GM19023 (cell line): ENCODE data around the gene TSPO.
"Not testable (repeated sequence)": the region's sequence is repeated elsewhere in the genome, so short reads cannot be mapped to it uniquely, and the experiment has no call there.

ENCODE experiments used
- ATAC-seq: cut with Tn5 transposase; IDR thresholded peaks from one replicate; pipeline ENCODE4 v1.9.1; 2021; ENCODE audit warnings: mild to moderate bottlenecking, moderate library complexity; ENCODE audit not compliant: unreplicated experiment

TSPO gene

DNA sequence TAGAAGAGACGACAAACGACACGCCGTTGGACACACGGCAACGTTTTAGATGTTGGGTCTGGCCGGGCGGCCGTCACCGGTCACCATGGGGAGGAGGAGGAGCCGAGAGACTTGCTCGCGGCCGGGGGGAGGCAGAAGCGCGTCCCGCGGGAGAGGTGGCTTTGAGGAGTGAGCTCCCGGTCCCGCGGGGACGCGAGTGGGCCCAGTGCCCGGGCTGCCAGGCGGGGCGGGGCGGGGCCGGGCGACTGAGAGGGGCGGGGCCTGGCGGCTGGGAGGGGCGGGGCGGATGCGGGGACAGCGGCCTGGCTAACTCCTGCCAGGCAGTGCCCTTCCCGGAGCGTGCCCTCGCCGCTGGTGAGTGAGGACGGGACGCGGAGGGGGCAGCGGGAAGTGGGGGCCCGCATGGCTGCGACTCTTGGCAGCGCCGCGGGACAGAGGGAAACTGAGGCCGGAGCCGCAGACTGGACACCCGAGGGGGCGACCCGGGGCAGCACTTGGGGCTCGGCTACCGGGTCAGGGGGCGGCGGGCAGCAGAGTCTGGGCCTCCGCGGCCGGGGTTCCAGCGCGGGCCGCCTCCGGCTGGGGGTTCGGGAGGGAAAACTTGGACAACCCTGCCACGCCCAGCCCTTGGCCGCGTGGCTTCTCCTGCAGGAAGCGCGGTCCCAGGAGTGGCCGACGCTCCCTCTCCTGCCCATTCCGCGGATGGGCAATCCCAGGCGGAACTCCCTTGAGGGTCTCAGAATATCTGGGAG is at the start of gene TSPO:
Gene TSPO (plus strand): TSS at position 309 of the 752 bp plus-strand sequence. CDS start 7,680 bp downstream, outside the sequence.
- ATAC-seq = peak; percentile 47

DNA sequence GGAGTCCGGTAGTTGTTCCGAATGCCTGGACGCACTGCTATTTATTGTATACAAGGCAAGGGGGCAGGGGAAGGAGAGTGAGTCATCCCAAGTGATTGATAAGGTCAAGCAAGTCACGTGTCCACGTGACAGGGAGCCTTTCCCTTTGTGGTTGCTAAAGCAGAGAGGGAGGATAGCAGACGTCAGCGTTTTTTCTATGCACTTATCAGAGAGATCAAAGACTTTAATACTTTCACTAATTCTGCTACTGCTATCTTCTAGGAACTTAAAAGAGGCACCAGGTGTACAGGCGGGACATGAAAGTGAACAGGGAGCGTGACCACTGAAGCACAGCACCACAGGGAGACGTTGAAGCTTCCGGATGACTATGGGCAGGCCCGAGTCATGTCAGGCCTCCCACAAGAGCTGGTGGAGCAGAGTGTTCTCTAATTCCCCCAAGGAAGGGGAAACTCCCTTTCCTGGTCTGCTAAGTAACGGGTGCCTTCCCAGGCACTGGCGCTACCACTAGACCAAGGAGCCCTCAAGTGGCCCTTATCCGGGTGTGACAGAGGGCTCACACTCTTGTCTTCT is 47.2 kb upstream of the TSPO start:
- not testable (repeated sequence) for ATAC-seq

DNA sequence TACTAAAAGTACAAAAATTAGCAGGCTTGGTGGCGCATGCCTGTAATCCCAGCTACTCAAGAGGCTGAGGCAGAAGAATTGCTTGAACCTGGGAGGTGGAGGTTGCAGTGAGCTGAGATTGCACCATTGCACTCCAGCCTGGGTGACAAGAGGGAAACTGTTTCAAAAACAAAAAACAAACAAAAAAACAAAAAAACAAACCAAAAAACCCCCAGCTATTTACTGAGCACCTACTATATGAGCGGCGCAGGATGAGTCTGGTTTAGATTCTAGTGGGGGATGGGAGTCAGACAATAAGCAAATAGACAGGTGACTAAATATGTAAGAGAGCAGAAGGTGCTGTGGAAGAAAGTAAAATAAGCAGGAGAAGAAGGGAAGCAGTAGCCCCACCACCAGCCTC is 46.4 kb upstream of the TSPO start:
- ATAC-seq = not testable (repeated sequence)

DNA sequence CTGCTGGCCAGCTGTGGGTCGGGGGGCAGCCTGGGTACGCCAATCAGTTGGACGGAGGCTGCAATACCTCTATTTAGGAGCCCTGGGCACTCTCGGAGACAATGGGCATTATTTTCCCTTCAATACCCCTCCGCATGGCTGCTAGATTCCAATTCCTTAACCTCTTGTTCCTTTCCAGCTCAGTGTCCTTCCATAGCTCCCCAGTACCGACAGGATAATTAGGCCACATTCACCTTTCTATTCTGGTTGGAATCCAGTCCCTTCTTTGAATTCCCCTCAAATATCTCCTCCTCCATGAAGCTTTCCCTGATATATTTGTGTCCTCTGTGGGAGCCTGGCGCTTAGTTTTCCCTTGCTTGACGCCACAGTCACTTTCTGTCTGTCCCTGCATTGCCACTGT is 45.1 kb upstream of the TSPO start:
- ATAC-seq = no peak

DNA sequence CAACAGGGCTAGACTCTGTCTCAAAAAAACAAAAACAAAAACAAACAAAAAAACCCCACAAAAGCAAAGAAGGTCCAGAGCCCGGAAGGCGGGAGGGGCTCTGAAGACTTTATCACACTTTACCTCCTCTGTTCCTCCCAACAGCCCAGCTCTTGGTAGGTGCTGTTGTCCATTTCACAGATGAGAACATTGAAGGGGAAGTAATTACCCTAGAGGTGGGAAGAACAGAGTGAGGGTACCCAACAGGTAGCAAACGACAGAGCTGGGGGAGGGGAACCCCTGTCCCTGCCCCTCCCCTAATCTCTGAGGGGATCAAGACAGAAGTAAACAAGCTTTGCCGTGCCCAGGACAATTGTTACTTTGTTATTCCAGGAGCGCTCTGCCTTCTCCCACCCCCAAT is 41.8 kb upstream of the TSPO start:
- no peak for ATAC-seq

DNA sequence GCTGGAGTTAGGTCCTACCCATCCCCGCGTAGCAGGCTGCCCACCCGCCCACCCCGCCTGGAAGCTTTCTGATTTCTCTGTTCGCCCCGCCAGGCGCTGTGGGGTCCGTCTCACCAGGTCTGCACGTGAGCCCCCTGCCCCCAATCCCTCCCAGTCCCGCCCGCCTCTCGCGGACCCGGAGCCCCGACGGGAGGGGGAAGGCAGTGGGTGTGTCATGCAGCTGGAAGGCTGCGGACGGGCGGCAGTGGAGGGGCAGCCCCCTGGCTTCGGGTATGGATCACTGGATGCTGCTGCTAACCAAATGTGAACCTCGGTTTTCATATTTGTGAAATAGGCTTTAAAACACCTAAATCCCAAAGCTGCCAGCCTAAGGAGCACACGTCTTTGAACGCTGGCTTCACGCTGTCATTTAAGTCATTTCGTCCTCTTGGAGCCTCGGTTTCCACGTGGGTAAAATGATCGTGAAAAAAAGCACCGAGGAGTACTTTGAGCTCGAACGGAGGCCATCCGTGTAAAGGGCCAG is 41.4 kb upstream of the TSPO start:
- ATAC-seq = no peak

DNA sequence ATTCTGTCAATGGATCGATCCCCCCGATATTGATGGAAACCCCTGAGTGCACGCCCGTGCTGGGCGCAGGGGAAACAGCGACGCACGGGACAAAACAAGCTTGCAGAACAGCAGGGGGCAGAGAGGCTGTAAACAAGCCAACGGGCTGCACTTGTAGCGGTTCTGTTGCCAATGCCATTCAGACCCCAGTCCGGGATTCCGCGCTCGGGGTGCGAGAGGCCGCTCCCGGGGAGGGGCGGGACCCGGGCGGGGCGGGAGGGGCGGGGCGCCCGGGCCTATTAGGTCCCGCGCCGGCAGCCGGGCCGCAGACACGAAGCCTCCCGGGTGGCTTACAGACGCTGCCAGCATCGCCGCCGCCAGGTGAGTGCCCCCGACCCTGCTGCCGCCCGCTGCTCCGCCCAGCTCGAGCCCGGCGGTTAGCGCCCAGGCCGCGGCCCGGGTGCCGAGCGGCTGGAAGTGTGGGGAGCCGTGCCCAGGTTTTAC is 40.9 kb upstream of the TSPO start, which contains the start of gene BIK:
Gene BIK (plus strand): TSS at position 307 of the 483 bp plus-strand sequence. CDS start 13,273 bp downstream, outside the sequence.
- ATAC-seq = no peak

DNA sequence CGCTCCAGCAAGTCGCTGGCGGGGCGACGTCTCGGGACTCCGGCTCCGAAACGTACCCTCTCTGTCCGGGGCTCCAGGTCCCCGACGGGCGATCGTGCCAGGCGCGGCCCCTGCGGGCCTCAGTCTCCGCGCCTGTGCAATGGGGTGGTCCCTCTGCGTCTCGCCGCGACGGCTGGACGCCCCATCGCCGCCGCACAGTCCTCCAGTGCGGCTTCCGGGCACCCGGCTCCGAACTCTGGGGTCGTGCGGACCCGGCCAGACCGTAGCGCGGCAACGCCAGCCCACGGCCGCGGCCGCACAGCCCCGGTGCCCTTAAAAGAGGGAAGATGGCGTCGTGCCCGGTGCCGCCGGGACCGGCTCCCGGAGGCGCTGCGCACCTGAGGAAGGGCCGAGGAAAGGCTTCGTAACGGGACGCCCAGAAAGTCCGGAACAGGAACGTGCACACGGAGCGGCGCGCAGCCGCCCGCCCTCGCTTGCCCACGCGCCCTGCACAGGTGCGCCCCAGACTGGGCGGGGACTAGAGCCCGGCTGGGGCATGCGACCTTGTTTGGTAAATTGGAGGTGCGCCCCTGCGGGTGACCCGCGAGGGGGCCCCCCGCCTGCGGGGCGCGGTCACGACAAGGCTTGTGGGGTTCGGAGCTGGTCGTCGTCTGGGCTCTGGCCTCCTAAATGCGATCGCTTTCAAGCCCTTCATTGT is 40.3 kb upstream of the TSPO start:
- ATAC-seq = no peak

DNA sequence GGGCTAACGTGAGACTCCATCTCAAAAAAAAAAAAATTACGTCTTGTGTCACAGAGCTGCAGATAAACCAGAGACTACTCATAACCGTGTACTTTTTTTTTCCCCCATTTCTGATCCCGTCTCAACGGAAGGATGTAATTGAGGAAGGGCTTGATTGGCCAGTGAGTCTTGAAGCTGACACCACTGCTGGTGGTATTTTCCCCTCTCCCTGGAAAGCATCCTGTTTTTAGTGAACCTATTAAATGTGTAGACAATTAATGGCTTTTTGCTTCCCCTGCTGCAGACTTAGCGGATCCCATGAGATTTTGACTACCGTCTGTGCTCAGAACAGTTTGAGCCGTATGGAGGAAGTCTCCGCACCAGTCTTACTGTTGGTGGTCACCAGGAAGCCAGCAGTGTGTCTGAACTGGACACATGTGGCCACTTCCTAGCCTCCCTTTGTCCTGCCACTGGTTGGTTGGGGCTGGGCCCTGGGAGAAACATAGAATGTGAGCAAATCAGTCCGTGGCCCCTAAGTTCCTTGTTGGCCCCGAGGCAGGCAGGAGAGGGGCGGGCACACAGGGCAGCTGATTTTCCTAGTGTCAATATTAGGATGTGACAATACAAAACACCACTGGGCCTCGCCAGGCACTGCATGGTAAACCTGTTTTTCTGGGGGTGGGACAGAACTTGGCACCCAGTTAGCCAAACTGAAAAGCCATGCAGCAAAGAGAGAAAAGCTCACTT is 37.7 kb upstream of the TSPO start:
- ATAC-seq = no peak

DNA sequence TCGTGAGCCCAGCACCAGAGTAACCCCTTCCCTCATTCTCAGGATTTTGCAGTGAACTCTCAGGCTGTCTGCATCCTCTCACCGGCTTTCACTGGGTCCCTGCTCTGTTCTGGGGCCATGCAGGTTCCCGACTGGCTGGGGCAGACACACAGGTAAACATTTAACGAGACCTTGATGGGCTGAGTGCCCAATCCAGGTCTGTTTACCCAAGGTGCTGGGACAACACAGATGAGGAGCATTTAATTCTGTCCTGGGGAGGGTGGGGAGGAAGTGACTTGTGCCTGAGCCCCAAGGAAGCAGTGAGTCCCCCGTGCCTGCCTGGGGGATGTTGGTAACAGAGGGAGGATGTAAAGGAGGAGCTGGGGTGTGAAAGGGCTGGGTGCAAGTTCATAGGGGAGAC is 36.4 kb upstream of the TSPO start:
- ATAC-seq = no peak

DNA sequence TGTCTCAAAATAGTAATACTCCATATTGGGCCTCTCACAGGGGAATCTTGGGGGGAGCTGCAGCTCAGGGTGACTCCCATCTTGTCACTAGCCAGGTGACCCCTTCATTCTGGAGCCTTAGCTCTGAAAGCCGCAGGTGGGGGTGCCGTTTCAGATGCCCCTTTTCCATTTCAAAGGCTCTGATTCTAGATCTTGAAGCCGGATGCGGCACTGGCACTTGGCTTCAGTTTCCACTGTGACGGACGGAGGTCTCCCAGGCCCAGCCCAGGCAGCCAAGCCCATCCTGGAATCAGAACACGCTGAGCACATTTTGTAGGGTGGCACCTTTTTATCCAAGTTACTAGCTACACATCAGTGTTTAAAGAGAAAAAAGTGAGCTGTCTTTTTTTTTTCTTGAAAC is 34.4 kb upstream of the TSPO start:
- ATAC-seq = no peak

DNA sequence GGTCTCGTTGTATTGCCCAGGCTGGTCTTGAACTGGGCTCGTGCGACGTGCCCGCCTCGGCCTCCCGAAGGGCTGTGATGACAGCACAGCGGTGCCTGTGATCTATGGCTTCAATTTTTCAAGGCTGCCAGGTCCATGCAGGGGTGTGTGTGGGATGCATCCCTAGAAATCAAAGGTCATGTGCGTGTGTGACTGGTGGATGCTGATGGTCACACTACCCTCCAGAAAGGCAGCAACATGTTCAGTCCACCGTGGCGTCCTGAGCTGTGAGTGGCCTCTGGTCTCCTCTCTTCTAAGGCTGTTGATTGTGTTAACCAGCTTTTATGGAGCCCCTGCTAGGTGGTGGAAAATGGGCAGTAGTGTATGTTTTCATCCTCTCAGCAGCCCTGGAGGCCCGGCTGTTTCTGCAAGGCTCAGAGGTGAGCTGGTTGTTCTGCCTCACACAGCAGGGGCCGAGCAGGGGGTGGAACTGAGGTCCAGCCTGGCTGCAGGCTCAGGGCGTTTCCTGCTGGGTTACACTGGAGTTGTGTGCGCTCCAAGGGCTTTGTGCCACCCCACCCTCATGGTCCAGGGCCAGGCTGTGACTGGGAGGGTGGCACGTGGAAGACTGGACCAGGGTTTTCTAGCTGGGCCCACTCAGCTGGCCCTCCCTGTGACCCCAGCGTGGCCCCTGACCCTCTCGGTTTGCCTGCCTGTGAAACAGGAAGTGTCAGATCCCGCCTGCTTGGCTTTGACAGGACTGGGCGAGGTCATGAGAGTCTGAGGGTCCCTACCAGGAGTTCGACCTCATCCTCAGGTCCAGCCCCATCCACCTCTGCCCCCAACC is 33.1 kb upstream of the TSPO start:
- ATAC-seq = peak; percentile 18

DNA sequence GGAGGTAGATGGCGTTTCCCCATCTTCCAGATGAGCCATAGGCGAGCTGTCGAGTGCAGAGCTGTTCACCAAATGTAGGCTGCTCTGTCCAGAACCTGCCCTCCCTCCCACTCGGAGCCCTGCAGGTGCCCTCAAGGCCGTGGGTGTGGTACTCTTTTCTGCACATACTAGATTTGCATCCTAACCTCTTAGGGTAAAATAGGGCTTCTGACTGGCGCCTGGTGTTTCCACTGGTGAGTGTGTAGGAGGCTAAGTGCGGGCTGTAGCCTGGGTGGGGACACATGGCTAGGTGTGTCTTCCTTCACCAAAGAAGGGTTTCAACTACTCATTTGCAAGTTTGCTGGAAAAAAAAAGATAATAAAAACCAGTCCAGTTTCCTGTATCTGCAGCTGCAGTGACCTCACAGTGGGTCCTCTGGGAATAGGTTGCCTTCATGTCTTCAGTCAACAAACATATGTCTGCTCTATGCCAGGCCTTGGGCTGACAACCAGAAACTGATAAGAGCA is 32.4 kb upstream of the TSPO start:
- peak; percentile 70 for ATAC-seq

DNA sequence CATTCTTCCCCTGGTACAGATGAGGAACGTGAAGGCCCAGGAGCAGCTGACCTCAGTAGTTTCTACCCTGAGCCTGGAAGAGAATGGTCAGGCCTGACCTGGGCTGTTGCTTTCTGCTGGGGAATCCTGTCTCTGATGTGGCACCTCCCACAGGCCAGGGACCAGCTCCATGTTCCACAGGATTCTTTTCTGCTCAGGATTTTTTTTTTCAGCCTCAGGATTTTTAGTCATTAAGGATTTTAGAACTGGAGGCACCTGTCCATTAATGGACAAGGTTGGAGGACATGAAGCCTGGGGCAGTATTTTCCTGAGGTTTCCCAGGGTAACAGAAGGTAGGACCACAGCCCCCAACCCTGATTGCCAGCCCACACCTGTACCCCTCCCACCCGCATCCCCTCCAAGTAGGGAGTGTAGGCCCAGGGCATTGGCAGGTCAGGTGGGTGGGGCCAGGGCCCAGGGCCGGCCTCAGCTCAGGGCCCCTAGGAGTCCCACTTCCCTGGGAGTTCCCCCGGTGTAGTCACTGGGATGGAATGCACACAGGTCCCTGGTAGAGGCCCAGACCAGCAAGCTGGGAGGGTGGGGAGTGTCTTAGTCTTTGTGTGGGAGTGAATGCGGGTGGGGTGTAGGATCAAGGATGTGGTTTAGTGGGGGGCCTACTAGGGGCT is 24.7 kb upstream of the TSPO start:
- ATAC-seq = no peak

DNA sequence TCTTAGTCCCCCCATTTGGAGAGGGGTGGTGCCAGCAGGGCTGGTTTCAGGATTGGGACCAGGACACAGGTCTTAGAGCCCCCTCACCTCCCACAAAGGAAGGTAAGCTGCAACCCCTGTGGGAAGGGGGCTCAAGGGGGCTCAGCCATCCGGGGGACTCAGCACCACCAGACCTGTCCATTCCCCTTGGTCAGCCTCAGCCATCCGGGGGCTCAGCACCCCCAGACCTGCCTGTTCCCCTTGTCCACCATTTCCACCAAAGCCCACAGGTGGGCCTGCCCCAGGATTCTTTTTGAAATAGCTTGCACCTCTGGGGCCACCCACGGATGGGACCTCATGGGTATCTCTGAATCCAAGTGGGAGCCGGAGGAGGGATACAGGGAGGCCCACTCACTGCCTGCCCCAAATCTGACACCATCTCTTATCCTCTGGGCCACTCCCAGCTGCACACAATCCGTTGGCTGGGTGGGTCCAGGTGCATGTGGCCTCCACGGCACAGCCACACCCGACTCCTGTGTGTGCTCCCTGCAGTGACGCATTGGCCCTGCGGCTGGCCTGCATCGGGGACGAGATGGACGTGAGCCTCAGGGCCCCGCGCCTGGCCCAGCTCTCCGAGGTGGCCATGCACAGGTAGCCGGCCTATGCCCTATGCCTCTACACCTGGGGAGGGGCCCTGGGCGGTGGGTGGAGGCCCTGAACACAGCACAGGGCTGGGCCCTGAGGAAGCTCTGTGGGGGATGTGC is 24.0 kb upstream of the TSPO start:
- ATAC-seq = no peak

DNA sequence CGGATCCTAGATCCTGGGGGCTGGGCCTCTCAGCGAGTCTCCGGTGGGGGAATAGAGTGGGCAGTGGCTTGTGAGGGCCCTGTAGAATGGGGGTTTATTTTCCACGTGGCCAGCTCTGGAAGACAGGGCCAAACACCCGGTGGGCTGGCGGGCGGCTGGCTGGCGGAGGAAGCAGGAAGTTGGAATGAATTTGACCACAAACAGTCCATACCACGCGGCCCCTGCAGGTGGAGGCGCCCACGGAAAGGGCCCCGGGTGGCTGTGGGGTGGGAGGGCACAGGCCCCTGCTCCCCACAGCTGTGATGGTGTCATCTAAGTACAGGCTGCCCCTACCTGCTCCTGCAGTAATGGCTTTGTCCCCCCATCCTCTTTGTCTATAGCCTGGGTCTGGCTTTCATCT is 23.2 kb upstream of the TSPO start:
- no peak for ATAC-seq

DNA sequence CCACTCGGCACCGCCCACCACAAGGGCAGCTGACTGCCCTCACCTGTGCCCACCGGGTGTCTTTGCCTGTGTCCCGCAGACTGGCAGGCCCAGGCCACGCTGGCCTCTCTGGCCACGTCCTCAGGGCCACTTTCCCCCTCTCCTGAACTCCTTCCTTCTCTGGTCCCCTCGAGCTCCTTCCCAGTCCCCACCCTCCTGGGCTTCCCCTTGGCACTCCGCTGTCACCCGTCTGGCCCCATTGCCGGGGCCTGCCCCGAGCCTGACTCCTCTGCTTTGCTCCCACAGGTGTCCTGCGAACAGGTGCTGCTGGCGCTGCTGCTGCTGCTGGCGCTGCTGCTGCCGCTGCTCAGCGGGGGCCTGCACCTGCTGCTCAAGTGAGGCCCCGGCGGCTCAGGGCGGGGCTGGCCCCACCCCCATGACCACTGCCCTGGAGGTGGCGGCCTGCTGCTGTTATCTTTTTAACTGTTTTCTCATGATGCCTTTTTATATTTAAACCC is 22.4 kb upstream of the TSPO start:
- no peak for ATAC-seq
